Fibroblast of peridontal ligament (primary cell): ENCODE measurements around the gene GPR26.

Source experiments
- DNase-seq: peaks from one replicate; pipeline ENCODE4 v3.0.0-alpha.2; 2010; ENCODE audit errors: extremely low read depth

The GPR26 gene

GRCh38 chr10:123645615-123646014 lies 20.5 kb upstream of the GPR26 start:
- DNase-seq: no peak

- DNase-seq: no peak
These were observed 17.6 kb upstream of the GPR26 start for GRCh38 chr10:123648595-123648994.

DNA sequence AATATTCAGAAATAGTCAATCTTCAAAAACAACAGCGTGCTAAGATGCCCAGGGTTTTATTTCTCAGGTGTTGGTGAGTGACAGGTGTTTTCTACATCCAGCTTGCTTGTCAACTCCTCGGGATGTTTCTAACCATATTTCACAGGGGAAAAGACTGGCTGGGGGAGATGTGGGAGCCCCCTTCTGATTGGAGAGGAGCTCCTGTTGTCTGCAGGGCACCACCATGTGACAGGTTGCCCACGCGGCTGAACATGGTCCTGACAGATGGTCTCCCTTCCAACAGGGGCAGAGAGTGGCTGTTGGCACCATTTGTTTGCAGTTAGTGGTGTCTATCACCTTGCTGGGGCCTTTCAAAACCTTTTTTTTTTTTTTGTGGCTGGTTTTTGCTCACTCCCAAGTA lies 16.5 kb upstream of the GPR26 start:
- no peak for DNase-seq

DNA sequence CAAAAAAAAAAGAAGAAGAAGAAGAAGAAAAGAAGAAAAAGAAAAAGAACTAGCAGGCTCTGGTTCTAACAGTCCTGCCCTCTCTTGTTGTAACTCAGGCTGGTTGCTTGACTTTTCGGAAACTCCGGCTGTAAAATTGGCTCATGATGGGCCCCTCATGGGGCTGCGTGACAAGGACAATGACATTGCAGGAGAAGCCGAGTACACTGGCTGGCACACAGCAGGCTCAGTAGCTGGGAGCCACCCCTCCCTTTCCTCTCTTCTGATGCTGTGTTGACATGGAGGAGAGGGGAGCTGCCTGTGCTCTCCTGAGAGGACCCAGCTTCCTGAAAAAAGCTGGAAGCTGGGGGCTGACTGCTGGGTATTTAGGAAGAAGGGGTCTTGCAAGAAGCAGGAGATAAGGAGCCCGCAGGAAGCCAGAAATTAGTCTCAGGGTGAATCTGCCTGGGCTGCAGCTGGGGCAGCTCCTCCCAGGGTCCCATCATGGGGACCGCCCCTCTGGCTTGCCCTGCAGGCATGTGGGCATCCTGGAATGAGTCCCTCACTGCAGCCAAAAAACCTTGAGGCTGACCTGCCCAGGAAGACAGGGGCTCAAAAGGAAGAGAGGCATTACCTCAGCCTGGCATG lies 14.6 kb upstream of the GPR26 start:
- no peak for DNase-seq

GRCh38 chr10:123655751-123656150 lies 10.4 kb upstream of the GPR26 start:
- no peak for DNase-seq

- DNase-seq: no peak
These were observed 2.6 kb upstream of the GPR26 start for GRCh38 chr10:123663522-123663921.

DNA sequence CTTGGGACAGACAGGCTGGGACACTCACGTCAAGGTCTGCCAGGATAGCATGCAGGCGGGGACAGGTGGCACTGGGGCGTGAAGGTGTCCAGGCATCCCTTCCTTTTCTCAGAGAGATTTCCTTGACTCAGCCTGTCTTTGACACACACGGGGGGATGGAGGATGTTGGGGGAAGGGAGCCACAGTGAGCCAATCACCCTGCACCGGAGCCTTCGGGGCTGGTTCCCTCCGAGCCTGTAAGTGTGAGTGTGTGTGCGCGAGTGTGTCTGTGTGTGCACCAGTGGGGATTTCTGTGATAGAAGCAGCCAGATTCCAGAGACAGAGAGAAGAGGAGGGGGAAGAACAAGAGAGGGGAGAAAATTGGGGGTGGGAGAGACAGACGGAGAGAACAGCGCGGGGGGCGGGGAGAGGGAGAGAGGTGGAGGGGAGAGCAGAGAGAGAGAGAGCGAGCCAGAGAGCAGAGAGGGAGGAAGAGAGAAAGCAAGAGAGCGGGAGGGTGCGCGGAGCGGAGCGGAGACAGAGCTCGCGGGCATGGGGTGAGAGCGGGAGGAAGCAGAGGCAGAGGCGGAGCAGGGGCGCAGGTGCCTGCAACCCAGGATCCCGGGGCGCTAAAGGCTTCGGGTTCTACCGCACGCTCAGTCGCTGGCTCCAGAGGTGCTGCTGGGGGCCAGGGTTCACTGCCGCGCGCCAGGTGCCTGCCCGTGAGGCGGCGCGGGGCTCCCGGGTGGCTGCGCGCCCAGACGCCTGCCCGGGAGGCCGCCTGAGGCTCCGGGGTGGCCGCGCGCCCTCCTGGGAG lies 466 bp upstream of the GPR26 start:
- DNase-seq: no peak

DNA sequence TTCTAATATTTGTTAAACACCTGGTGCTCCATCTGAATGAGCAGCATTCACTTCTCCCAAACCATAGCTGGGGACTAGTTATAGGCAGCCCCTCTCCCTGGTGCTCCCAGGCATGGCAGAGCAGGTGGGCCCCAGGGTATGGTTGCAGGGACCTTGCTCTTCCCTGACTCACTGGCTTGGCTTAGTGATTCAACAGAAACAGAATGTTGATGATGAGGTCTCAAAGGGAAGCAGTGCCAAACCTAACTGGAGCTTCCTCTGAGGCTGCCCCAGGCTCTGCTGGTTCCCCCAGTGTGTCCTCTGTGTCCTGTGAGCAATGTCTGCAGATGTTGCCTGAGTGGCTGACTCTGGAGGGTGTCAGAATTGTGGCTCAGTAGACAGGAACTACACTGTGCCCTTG lies 3.7 kb downstream of the GPR26 start:
- DNase-seq: peak; percentile 27

DNA sequence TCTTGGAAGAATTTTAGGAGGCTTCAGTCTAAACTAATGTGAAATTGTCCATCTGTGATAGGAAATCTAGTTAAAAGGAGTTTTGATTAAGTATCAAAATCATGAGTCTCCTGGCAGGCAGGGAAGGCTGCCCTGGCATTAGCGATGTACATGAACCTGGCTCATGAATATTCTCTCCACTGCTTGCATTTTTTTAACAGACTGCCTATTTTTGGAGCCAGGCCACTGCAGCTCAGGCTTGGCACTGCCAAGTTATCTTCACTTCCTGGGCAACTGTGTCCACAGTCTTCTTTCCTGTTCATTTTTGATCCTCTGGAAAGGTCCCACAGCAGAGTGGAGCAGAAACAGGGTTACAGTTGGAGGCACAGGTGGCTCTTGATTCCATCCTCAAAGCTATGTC lies 7.0 kb downstream of the GPR26 start:
- no peak for DNase-seq

DNA sequence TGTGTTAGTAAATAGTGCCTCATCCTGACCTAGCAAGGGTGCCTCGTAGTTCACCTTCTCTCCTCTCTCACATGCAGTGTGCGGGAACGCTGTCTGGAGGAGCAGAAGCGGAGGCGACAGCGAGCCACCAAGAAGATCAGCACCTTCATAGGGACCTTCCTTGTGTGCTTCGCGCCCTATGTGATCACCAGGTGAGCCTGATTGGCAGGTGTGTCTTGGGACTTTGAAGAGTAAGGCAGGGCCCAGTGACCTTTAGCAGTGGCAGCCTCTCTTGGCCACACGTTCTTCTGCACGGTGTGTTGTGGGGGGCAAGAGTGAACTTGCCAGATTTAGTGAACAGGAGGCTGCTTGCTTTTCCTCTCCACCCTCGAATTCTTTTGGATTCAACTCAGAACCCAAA lies 8.6 kb downstream of the GPR26 start:
- DNase-seq: no peak

- DNase-seq: no peak
These were observed 9.7 kb downstream of the GPR26 start for GRCh38 chr10:123675811-123676210.

- DNase-seq: no peak
These were observed 11.4 kb downstream of the GPR26 start for GRCh38 chr10:123677556-123677955.

- no peak for DNase-seq
These were observed 12.2 kb downstream of the GPR26 start for GRCh38 chr10:123678376-123678775.

- DNase-seq: no peak
These were observed 15.1 kb downstream of the GPR26 start for GRCh38 chr10:123681285-123681684.

GRCh38 chr10:123682477-123682876 lies 16.3 kb downstream of the GPR26 start:
- no peak for DNase-seq

- DNase-seq: no peak
These were observed 17.3 kb downstream of the GPR26 start for GRCh38 chr10:123683459-123683858.

DNA sequence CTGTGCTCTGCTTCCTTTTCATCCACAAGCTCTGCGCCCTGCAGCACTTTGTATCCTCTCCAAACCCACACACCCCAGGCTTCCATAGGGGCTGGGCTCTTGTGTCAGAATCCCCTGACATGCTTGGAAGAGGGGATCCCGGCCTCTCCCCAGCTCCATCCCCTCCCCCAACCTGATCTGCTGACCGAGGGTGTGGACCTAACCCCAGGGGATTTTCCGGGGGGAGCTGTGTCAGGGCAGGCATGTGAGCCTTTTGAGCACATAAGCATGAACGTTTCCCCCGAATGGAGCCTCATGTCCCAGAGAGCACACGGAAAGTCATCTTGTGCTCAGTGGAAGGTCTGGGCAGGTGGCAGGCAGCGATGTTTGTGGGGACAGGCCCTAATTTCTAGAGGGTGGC lies 17.7 kb downstream of the GPR26 start:
- DNase-seq: no peak

DNA sequence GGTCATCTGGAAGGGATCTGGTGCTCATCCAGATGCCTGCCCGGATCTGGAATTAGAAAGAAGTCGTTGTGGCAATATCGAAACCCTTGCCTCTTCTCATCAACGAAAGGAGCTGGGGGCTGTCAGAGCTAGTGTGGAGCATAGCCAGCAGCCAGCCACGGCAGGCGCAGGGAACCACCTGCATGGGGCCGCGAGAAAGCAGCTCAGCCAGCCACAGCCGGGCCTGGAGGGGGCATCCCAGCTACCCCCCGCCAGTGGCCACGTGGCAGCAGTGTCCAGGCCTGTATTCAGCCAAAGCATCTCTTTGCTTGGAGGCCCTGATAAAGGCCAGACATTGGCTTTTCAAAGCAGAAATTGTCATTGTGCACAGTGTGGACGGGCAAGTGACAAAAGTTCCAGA lies 19.1 kb downstream of the GPR26 start:
- no peak for DNase-seq

GRCh38 chr10:123687758-123688157 lies 21.6 kb downstream of the GPR26 start:
- no peak for DNase-seq

DNA sequence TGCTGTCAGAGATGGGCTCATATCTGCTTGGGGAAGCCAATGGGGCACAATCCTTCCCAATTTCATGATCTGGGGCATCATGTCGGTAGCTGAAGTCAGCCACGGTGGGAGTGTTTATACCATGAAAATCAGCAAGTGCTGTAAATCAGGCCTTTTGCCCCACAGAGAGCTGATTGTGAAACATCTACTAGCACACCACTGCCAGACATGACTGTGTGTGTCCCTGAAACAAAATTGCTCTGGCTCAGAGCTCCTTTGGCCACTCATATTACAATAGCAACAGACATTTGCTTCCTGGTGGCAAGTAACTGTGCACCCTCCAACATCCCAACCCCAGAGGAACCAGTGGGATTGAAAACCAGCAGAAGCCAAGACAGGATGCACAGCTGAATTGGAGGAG lies 23.7 kb downstream of the GPR26 start:
- peak; percentile 61 for DNase-seq

- DNase-seq: no peak
These were observed 37.1 kb downstream of the GPR26 start for GRCh38 chr10:123703195-123703790.

DNA sequence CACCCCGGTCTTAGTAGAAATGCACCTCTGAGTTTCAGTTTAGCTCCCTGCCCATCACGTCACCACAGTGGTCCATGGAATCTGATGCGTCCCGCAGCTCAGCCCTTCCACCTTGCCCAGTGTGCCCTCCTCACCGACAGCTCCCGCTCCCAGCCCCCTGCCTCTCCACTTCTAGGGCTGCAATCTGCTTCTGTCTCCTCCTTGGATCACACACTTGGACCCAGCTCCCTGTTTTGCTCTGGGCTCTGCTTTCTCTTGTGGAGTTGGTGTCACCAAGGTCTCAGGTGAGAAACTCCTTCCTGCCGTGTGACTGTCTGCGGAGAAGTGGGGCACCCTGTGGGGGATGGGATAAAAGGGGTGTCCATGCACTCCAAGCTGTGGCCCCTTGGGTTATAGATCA lies 37.9 kb downstream of the GPR26 start:
- DNase-seq: no peak

GRCh38 chr10:123704812-123705211 lies 38.7 kb downstream of the GPR26 start:
- no peak for DNase-seq
